Kidney glomerular epithelial cell (primary cell): ENCODE measurements around the gene ARHGEF28.

Source experiments
- DNase-seq: peaks from one replicate; lab custom pipeline; 2025; lab: John Stamatoyannopoulos, UW

Gene ARHGEF28

GRCh38 chr5:73740274-73740790 lies 114.3 kb downstream of the ARHGEF28 start:
- DNase-seq, result no peak

- DNase-seq, result no peak
Measured at GRCh38 chr5:73743161-73743560, 117.2 kb downstream of the ARHGEF28 start.

- no peak for DNase-seq
Measured at GRCh38 chr5:73745836-73746235, 119.8 kb downstream of the ARHGEF28 start.

GRCh38 chr5:73746608-73747007 lies 120.6 kb downstream of the ARHGEF28 start:
- DNase-seq, result no peak

- no peak for DNase-seq
Measured at GRCh38 chr5:73747696-73748380, 121.8 kb downstream of the ARHGEF28 start.

GRCh38 chr5:73748510-73749400 lies 122.8 kb downstream of the ARHGEF28 start:
- DNase-seq, result peak; percentile 18

GRCh38 chr5:73749485-73750270 lies 123.7 kb downstream of the ARHGEF28 start:
- DNase-seq, result no peak

GRCh38 chr5:73751254-73751914 lies 125.4 kb downstream of the ARHGEF28 start:
- no peak for DNase-seq

- DNase-seq, result no peak
Measured at GRCh38 chr5:73754254-73754653, 128.3 kb downstream of the ARHGEF28 start.

GRCh38 chr5:73757416-73757815 lies 131.4 kb downstream of the ARHGEF28 start:
- no peak for DNase-seq

GRCh38 chr5:73759771-73760170 lies 133.8 kb downstream of the ARHGEF28 start:
- peak; percentile 73 for DNase-seq

- DNase-seq, result no peak
Measured at GRCh38 chr5:73763300-73764032, 137.5 kb downstream of the ARHGEF28 start.

GRCh38 chr5:73764586-73764985 lies 138.6 kb downstream of the ARHGEF28 start:
- DNase-seq, result peak; percentile 72

- peak; percentile 37 for DNase-seq
Measured at GRCh38 chr5:73764996-73765395, 139.0 kb downstream of the ARHGEF28 start.

GRCh38 chr5:73766902-73767301 lies 140.9 kb downstream of the ARHGEF28 start:
- no peak for DNase-seq

GRCh38 chr5:73770172-73771025 lies 144.4 kb downstream of the ARHGEF28 start:
- DNase-seq, result no peak

- DNase-seq, result no peak
Measured at GRCh38 chr5:73774924-73775323, 148.9 kb downstream of the ARHGEF28 start.

- DNase-seq, result no peak
Measured at GRCh38 chr5:73776405-73776804, 150.4 kb downstream of the ARHGEF28 start.

GRCh38 chr5:73777192-73777591 lies 151.2 kb downstream of the ARHGEF28 start:
- no peak for DNase-seq
